Heart left ventricle (tissue), 13 donors: ENCODE results near the gene MAPT.

Experiments used
- CTCF ChIP-seq, 12 donors: fragments of 200-600 bp; sonication (generic) in 4 of 12; IDR thresholded peaks; one replicate each; pipeline versions ENCODE4 v1.5.0 to v1.8.0; 2018 to 2022; ENCODE audit warnings: antibody characterized with exemption in 12 of 12, mild to moderate bottlenecking in 5 of 12
- POLR2A ChIP-seq, 2 donors: fragments of 450-650 bp; IDR thresholded peaks; one replicate each; pipeline ENCODE4 v1.6.1; 2017; ENCODE audit warnings: antibody characterized with exemption in 2 of 2, mild to moderate bottlenecking in 2 of 2, moderate library complexity in 2 of 2
- donor health status: ischemic (EF 13 %, LVEDD 7.1; RV severe dilation, severe dysfunction).
- donor health status: DM: no; HTN: yes; CAD: no.
- donor health status: DM: no; HTN: no; CAD: no.
- donor health status: ischemic (EF 25% LVEDD 6.9; RV normal size, moderate dysfunction).
- donor health status: ischemic (EF 25% LVEDD 5.7; RV mildly dilated, moderate dysfunction).
- donor health status: ischemic (EF 35%, LVEDD 5.7; RV mildly dilated, moderate dysfunction).
- donor health status: nonischemic (EF 11% LVEDD 7.7; RV severe dilation, severe dysfunction).
- donor health status: DM: yes; HTN: yes; CAD: no.
- donor health status: PGD.
- donor health status: ischemic (EF 29% LVEDD 5.4; RV normal size, mild dysfunction).
- donor health status: nonischemic (EF 23%, LVEDD 6.1; RV moderate dilation, normal function).

GRCh38 chr17:45850468-45850867 lies 43.9 kb upstream of the MAPT start:
- no peak for TF ChIP-seq CTCF (IDR thresholded peaks at IDR 0.05)
- no peak for TF ChIP-seq POLR2A (IDR thresholded peaks at IDR 0.05)
